Measurements from ENCODE around the gene NUDT12. TPM values are rescaled to one million over a fixed set of nuclear protein-coding genes. Genes with fewer than 3 reads are reported as not detected.

Gene NUDT12
- total RNA-seq, 1 experiment from 2014 or later = 15.8 TPM

- H3K9me2 ChIP-seq (ENCODE audit: insufficient read depth) = no peaks in the 10 kb centered on the region; the same call in 1 of the 2 replicates
- no peak for ATAC-seq
- no peaks in the 10 kb centered on the region for H3K4me1 ChIP-seq (ENCODE audit: control insufficient read depth in 1 of 2, insufficient read depth in 2 of 2, low read length in 2 of 2)
- no peaks in the 10 kb centered on the region for H3K79me2 ChIP-seq (ENCODE audit: insufficient read depth, low read length)
- ChIA-PET CTCF (no interaction called here), POLR2A (no interaction called here), RAD21 (ENCODE audit: low non-redundant PET in 1 of 2, low total read pairs in 2 of 2, uncharacterized antibody in 2 of 2, unreplicated experiment in 2 of 2) (no interaction called here)
- no peak overlapping the region for H3K27ac ChIP-seq (ENCODE audit: low read depth, low read length)
- BruUV-seq (replicated peaks) = no TSS peak
- no peak overlapping the region for H3K9ac ChIP-seq (ENCODE audit: low read length)
- DNase-seq (ENCODE audit: low read depth, low spot score) = no peak
- H3K4me2 ChIP-seq (ENCODE audit: low read length) = no peak overlapping the region
- TF ChIP-seq SRF (IDR thresholded peaks at IDR 0.05; ENCODE audit: low read depth) (no peak), CEBPB (IDR thresholded peaks at IDR 0.05; ENCODE audit: low read depth) (no peak), SP1 (IDR thresholded peaks at IDR 0.05; ENCODE audit: low read depth) (no peak), REST (IDR thresholded peaks at IDR 0.05; ENCODE audit: low read depth) (no peak), FOSL1 (IDR thresholded peaks at IDR 0.05; ENCODE audit: low read depth) (no peak), CTCF (IDR thresholded peaks at IDR 0.05 in 2 of 3, conservative IDR thresholded peaks at IDR 0.05 in 1 of 3; ENCODE audit: borderline replicate concordance in 1 of 3, insufficient read depth in 1 of 3, low read depth in 2 of 3, low read length in 2 of 3) (no peak), ATF3 (IDR thresholded peaks at IDR 0.05) (no peak), CBX3 (IDR thresholded peaks at IDR 0.05; ENCODE audit: low read depth) (no peak), ZFX (IDR thresholded peaks at IDR 0.05) (no peak), TCF7L2 (IDR thresholded peaks at IDR 0.05; ENCODE audit: borderline replicate concordance, extremely low read depth, insufficient read depth, insufficient read length) (no peak), EGR1 (IDR thresholded peaks at IDR 0.05; ENCODE audit: low read depth) (no peak), ELF1 (IDR thresholded peaks at IDR 0.05; ENCODE audit: borderline replicate concordance, low read depth) (no peak), RAD21 (IDR thresholded peaks at IDR 0.05; ENCODE audit: low read depth) (no peak), MAX (IDR thresholded peaks at IDR 0.05) (no peak), JUND (IDR thresholded peaks at IDR 0.05) (no peak), ZBTB33 (IDR thresholded peaks at IDR 0.05; ENCODE audit: extremely low read depth, insufficient replicate concordance, low read length) (no peak), SIN3A (IDR thresholded peaks at IDR 0.05; ENCODE audit: low read depth) (no peak)
- no peak overlapping the region for H2AFZ ChIP-seq (ENCODE audit: low read depth, low read length, poor library complexity, severe bottlenecking)
- no peaks in the 10 kb centered on the region for H3K36me3 ChIP-seq (ENCODE audit: control insufficient read depth in 1 of 2, insufficient read depth in 2 of 2, low read length in 2 of 2)
- H3K9me3 ChIP-seq (ENCODE audit: control insufficient read depth in 1 of 2, insufficient read depth in 1 of 2, low read depth in 1 of 2, low read length in 2 of 2) = no peaks in the 10 kb centered on the region
- no peaks in the 10 kb centered on the region for H4K20me1 ChIP-seq (ENCODE audit: insufficient read depth)
- no peaks in the 10 kb centered on the region for H3K27me3 ChIP-seq (ENCODE audit: insufficient read depth, low read length)
- intact Hi-C loops (cut with micrococcal nuclease) = no loop called here
- no peak overlapping the region for H3K4me3 ChIP-seq (replicated peaks in 1 of 2; ENCODE audit: low read depth in 1 of 2, low read length in 2 of 2)
Observed at GRCh38 chr5:103607346-103607745, 44.8 kb upstream of the NUDT12 start.

Data from HCT116 (cell line).